NT2/D1 (cell line): Measurements from ENCODE around the gene P4HA2.

Source experiments
- SUZ12 ChIP-seq: IDR thresholded peaks from 2 replicates; pipeline ENCODE4 v1.6.1; 2011; ENCODE audit not compliant: insufficient read length, insufficient read depth; ENCODE audit errors: extremely low read depth
- YY1 ChIP-seq: IDR thresholded peaks from 2 replicates; pipeline ENCODE4 v1.6.1; 2011; ENCODE audit not compliant: insufficient read length, insufficient read depth
- ZNF274 ChIP-seq: IDR thresholded peaks from 2 replicates; pipeline ENCODE4 v1.6.1; 2011; ENCODE audit warnings: mild to moderate bottlenecking, low read depth, low read length

- TF ChIP-seq ZNF274 (no peak), SUZ12 (no peak), YY1 (no peak)
These were observed 2.9 kb downstream of the P4HA2 start for GRCh38 chr5:132224716-132225115.
